Muscle of back (tissue), 13 donors: ENCODE results near the gene KDSR. TPM values are rescaled to one million over a fixed set of nuclear protein-coding genes. Genes with fewer than 3 reads are reported as not detected.
A peak's percentile ranks its signal among the peaks of the same experiment; 100 is the strongest.

ENCODE experiments used
- DNase-seq, 3 donors: peaks; one replicate each; pipeline versions ENCODE4 v3.0.0 to v3.0.0-alpha.2; 2013
- long read RNA-seq, 9 donors: transcript quantifications; one replicate each; lab custom pipeline, GENCODE V29; 2026
- polyA plus RNA-seq, 10 donors: library from polyadenylated mRNA; unstranded; fragments of 120-200 nt; gene quantifications; one replicate each; pipeline ENCODE4 v1.2.1, GENCODE V29; 2013; ENCODE audit not compliant: insufficient read length in 10 of 10

The KDSR gene, protein sequence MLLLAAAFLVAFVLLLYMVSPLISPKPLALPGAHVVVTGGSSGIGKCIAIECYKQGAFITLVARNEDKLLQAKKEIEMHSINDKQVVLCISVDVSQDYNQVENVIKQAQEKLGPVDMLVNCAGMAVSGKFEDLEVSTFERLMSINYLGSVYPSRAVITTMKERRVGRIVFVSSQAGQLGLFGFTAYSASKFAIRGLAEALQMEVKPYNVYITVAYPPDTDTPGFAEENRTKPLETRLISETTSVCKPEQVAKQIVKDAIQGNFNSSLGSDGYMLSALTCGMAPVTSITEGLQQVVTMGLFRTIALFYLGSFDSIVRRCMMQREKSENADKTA
- 10 to 100 TPM; 24.8 to 35.1 (median 27.5) TPM for polyA plus RNA-seq
- long read RNA-seq, donor 1, full-length matches to known transcripts = 3 of 3 reads
- long read RNA-seq, donor 1, partial matches to known transcripts = 0 of 3 reads
- long read RNA-seq, donor 1, other reads (novel, unspliced or antisense) = 0 of 3 reads
- long read RNA-seq, donor 2, full-length matches to known transcripts = 8 of 8 reads
- long read RNA-seq, donor 2, partial matches to known transcripts = 0 of 8 reads
- long read RNA-seq, donor 2, other reads (novel, unspliced or antisense) = 0 of 8 reads
- long read RNA-seq, donor 3 = 0 reads
- long read RNA-seq, donor 4, full-length matches to known transcripts = 7 of 7 reads
- long read RNA-seq, donor 4, partial matches to known transcripts = 0 of 7 reads
- long read RNA-seq, donor 4, other reads (novel, unspliced or antisense) = 0 of 7 reads
- long read RNA-seq, donor 5, full-length matches to known transcripts = 6 of 6 reads
- long read RNA-seq, donor 5, partial matches to known transcripts = 0 of 6 reads
- long read RNA-seq, donor 5, other reads (novel, unspliced or antisense) = 0 of 6 reads
- long read RNA-seq, donor 6, full-length matches to known transcripts = 6 of 6 reads
- long read RNA-seq, donor 6, partial matches to known transcripts = 0 of 6 reads
- long read RNA-seq, donor 6, other reads (novel, unspliced or antisense) = 0 of 6 reads
- long read RNA-seq, donor 7, full-length matches to known transcripts = 5 of 22 reads
- long read RNA-seq, donor 7, partial matches to known transcripts = 0 of 22 reads
- long read RNA-seq, donor 7, other reads (novel, unspliced or antisense) = 17 of 22 reads
- long read RNA-seq, donor 8, full-length matches to known transcripts = 2 of 8 reads
- long read RNA-seq, donor 8, partial matches to known transcripts = 6 of 8 reads
- long read RNA-seq, donor 8, other reads (novel, unspliced or antisense) = 0 of 8 reads
- long read RNA-seq, donor 9, full-length matches to known transcripts = 1 of 1 reads
- long read RNA-seq, donor 9, partial matches to known transcripts = 0 of 1 reads
- long read RNA-seq, donor 9, other reads (novel, unspliced or antisense) = 0 of 1 reads

DNA sequence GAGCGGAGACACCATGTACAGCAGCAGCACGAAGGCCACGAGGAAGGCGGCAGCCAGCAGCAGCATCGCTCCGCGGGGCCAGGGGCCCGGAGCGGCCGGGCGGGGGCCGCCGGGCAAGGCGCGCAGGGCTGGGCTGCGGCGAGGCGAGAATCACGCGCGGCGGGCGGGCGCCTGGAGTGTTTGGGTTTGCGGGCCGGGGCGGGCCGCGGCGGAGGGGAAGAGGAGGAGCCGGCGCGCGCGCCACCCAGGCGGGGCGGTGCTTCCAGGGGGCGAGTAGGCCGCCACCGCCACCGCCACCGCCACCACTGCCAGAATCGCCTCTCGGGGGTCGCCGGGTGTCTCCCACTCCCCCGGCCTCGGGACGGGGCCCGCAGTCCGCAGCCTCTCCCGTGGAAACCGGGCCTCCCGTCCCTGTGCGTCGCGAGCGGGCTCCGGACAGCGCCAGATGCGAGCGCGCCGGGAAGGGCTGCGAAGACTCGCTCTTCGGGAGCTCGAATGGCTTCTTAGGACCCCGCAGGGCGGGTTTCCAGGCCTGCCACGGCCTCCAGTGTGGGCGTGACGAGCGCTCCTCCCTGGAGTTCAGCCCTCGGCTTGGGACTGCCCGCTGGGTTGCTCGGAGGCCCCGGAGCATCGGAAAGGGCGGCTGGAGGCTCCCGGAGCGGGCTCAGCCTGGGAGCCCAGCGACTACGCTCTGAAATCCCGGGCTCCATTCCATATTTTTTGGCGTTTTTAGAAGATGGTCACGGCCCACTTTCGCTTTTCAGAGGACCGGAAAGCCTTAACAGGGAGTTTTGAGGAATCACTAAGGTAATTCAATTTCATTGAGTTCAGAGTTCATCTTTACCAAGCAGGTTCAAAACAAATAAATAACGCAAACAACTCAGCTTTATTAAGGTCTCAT is at the start of gene KDSR:
Gene KDSR, minus strand, starts transcription at position 154 of the 901 bp plus-strand sequence. Its CDS starts 88 bp downstream, at position 66.
- DNase-seq = peak; percentile 96 to 99 (median 99)

DNA sequence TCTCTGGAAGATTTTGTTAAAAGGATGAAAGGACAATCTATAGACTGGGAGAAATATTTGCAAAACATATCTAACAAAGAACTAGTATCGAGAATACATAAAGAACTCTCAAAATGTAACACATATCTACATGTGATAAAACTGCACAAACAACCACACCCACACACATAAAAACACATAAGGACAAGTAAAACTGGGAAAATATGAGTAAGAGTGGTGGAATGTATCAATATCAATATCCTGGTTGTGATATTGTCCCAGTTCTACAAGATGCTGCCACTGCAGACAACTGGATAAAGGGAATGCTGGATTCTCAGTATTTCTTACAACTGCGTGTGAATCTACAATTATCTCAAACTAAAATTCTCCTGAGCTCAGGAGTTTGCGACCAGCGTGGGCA is 45.9 kb upstream of the KDSR start:
- DNase-seq = no peak

DNA sequence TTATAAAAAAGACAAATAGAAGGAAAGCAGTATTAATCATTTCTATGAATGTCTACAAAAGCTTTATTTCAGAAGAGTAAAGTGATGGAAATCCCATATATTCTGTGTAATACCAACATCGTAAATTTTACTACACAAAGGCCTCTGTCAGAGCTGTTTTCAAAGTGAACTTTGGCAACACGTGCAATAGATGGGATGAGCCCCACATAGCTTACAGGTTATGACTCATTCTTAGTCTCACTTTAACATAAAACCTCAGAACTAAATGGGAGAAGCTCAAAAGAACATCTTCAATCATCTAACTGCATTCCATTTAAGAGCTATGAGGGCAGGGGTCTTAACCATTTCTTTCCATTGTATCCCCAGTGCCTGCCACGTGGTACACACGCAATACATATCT is 43.8 kb upstream of the KDSR start:
- no peak for DNase-seq

DNA sequence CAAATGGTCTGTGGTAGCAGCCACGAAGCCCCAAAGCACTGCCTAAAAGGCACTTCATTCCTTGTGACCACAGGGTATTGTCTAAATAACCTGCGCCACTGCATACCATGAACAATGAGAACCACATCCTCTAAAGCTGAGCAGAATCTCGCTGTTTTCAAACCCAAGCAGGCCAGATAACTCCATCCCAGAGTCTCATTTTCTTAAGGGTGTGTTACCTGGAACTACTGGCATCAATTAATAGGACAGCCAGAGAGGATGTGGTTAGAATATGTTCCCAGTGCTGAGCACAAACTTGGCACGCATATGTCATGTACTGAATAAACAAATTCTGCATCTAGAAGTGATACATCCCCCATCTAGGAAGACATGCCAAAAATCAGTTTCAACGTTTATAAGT is 42.3 kb upstream of the KDSR start:
- no peak for DNase-seq

DNA sequence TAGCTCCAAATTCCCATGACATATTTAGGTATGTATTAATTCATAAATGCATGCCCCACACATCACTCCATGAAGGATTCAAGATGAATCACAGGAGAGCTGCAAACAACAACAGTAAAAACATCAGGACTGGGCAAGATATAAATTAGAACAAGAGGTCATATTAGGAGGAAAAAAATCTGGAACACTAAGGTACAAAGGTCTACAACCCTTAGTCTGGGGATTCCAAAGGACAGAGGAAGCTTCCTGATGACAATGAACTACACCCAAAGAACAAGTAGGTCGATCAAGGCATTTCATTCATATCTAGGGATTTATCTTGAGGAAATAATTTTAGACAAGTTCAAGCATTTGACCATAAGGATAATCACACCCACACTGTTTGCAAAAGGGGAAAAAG is 40.7 kb upstream of the KDSR start:
- no peak for DNase-seq

DNA sequence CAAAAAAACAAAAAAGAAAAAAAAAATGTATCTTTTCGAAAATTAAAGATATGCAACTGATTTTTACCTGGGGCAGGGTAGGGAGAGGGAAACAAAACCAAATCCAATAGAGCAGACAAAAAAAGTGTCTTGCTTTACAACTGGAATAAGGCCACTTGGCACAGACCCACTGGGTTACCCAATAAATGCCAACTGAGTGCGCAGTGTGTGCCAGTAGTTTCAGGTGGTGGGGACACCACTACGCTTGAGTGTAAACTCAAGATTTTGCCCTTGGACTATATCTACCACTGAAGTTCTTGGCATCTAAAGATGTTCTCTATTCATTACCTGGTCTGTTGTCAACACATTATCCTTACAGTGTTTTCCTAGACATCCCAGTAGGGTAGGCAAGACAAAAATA is 39.0 kb upstream of the KDSR start:
- DNase-seq = no peak

DNA sequence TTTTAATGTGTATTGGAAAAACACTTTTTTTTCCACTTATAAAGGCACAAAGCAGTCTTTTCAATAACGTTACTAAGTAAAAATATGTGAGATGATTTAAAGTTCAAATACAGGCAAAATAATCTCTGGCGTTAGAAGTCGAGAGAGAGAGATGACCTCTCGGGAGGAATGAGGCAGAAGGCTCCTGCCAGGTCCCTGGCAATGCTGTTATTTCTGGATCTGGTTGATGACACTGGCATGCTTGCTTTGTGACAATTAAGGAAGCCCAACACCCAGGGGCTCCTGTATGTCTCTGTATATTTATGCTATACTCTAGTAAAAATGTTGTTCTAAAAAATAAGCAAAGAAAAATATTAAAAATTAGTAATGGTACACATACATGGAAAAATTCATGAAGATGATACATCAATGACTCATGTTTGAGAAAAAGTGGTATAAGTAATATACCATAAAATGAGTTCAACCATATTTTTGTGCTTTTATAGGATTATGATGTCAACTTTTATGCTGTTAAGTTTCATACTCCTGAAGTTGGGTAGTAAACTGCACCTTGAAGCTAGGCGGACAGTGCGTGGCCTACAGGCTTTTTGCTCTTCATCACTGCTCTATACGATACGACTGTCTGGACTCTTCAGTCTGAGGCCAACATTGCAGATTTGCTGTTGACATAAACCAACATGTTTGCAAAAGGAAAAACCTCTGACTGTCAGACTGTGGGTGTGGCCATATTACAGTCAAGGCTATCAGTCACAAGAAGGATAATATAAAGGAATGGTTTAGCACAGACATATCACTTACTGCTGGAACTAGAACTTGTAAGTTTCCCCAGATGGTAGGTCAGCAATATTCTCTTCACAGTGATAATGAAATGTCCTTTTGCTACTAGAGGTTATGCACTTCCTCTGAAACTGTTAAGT is 35.5 kb upstream of the KDSR start:
- DNase-seq = no peak

DNA sequence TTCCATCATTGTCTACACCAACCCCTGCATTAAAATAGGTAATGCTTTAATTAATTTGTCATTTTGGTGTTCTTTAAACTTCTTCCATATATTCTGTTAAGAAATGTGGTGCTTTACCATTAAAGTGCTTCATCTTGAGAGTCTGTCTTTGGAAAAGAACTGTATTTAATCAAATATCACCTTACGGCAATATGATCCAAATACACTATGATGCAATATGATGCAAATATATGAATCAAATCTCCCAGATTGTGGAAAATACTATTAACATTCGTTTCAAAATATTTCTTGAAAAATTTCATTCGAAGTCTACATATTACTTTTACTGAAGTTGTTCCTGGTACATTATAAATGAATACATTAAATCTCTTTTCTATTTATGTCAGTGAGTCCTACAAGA is 32.3 kb upstream of the KDSR start:
- DNase-seq = no peak

DNA sequence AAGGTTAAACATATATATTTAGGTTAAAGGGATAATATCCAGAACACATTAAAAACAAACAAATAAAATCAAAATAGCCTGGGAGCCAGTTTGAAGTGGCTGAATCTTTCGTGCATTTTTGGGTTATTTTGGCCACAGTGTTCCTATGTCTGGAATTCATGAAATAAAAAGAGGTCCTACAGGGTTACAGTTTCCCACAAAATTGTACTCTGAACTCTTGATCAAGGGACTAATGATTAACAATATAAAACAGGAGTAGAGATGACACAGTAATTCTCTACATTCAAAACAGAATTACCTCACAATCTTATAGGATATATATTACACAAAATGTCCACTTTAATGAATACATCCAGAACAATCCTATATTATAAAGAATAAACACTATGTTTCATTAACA is 30.3 kb upstream of the KDSR start:
- no peak for DNase-seq

DNA sequence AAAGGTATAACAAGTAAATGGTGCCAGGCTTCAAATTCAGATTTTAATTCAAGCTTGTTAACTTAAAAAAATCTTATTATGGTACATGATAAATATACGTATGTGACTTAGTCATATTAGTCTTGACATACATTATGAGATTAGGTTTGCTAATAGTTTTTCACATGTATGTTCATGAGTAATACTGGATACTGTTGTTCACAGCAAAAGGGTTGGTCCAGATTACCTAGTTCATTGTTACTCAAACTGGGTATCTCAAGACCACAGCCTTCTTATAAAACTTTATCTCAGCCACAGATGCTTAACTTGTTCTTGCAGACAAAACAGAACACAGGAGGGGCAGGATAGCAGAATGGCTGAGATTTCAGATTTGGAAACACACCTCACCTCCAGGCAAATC is 28.5 kb upstream of the KDSR start:
- no peak for DNase-seq

DNA sequence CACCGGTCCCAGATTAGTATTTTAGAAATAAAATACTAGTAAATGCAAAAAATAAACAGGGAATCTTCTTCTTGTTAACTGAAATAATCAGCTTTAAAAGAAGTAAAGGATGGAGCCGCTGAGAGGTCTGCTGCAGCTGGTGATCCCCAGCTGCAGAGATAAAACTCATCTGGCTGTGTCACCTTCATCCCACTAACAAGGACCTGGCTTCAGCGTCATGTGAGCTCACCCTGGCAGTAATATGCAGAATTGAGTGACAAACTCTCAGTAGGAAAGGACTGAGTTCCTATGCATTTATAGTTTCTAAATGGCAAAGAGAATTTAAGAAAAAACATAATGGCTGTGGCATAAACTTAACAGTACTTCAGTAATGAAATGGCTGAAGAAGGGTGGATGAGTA is 27.9 kb upstream of the KDSR start:
- DNase-seq = no peak

DNA sequence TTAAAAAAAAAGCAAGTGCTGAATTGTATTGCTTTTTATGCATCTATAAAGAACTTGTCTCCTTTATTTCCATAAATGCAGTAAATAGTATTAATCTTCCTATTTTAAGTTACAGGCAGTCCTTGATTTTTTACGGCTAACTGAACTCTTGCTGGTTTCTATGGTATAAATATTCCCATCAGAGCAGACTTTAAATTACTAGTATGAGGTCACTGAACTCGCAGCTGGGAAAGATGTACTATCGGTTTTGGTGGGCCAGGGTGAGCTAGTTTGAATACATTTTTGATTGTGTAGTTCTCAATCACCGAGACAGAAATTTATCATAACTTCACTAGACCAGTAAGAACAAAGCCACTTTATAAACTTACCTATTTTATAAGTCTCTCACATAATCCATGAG is 20.9 kb upstream of the KDSR start:
- peak in 2 of 3 donors; percentile 9 to 31 for DNase-seq

DNA sequence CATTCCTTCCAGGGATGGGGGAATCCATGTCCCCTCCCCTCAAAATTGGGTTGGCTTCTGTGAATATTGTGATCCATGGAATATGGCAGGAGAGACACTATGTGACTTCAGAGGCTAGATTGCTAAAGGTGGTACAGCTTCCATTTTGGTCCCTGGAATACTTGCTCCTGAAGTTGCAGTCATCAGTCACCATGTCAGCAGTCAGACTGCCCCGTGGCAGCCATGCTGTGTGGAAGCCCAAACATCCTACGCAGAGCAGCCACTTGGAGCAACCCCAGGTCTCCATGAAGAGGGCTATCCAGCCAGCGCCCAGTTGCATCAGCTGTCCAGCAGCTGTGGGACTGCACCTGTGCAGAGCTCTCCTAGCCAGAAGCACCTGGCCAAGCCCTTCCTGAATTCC is 15.8 kb upstream of the KDSR start:
- DNase-seq = no peak

DNA sequence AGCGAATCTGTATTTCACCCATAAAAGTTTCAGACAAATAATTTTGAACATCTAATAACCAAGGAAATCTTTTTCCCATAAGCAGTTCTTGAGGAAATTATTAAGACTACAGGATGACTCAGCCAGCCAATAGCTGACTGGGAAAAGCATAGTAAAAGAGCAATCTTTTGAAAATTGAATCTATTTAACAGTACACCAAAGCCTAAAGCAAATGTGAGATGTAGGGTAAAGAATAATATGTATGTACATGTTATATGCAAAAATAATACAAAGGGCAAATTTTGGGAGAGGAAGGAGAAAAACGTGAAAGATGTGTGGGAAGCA is 12.6 kb upstream of the KDSR start:
- DNase-seq = no peak

DNA sequence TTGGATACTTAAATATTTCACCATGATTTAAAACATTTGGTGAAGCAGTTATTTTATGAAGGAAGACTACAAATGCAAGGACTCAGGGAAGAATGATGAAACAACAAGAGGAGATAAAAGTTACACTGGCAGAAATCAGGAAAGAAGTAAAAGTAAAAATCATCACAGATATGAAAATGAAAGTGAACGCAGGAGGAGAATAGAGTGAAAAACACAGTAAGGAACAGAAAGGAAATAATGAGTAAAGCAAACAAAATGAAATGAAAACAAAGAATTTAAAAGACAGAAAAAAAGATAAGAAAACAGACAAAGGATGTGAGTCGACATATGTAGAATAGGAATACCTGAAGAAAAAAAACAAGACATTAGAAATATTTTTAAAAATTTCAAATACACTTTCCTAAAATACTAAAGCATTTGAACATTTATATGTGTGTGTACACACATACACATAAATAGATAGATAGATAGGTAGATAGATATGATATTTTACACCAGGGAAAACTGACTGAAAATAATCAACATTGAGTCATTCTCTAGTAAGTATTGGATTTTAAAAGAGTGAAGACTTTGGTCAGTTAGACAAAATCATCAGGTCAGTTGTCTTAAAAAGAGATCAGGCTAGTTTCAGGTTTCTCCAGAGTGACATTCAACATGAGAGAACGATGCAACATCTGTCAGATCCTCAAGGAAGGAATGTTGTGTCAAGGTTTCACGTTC is 12.1 kb upstream of the KDSR start:
- DNase-seq = no peak

DNA sequence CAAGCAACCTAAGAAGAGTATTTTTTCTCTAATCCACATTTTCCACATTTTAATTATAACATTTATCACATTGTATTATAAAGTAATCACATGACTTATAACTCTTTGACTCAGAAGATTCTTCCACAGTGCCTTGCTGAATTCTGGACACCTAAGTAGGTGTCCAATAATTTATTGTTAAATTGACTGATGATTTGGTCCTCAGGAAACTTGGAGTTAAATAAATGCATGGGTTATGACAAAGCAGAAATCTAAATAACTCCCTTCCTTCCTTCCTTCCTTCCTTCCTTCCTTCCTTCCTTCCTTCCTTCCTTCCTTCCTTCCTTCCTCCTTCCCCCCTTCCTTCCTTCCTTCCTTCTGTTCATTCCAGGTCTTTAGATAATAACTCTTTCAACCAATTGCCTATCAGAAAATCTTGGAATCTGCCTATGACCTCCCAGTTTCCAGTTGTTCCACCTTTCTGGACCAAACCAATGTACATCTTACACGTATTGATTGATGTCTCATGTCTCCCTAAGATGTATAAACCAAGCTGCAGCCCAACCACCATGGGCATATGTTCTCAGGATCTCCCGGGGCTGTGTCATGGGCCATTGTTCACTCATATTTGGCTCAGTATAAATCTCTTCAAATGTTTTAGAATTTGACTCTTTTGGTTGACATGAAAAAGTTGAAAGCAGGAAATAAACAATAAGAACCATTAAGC is 10.4 kb upstream of the KDSR start:
- no peak for DNase-seq

DNA sequence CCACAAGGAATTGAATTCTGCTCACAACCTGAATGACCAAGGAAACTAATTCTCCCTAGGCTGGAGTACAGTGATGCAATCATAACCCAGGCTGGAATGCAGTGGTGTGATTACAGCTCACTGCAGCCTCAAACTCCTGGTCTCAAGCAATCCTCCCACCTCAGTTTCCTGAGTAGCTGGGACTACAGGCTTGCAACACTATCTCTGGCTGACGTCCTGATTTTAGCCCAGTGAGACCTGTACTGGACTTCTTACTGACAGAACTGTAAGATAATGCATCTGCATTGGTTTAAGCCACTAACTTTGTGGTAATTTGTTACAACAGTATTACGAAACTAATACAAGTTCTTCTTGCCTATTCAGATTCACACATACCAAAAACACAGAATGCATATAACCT is 9.5 kb upstream of the KDSR start:
- no peak for DNase-seq

DNA sequence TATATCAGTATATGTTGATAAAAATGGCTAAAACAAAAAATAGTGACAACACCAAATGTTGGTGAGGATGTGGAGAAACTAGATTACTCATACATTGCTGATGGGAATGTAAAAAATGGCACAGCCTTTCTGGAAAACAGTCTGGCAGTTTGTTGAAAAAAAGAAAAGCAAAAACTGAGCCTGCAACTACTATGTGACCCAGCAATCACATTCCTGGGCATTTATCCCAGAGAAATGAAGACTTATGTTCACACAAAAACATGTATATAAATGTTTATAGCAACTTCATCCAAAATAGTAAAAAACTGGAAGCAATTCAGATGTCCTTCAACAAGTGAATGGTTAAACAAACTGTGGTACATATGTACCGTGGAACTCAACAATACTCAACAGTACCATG is 7.5 kb upstream of the KDSR start:
- DNase-seq = peak; percentile 23 to 85 (median 53)
